ENCODE results near the gene FHIP1B. TPM values are rescaled to one million over a fixed set of nuclear protein-coding genes. Genes with fewer than 3 reads are reported as not detected.
A peak's percentile ranks its signal among the peaks of the same experiment; 100 is the strongest.

Gene FHIP1B
- total RNA-seq, 2 donors from 2014 or later: 20.5 to 20.6 TPM

DNA sequence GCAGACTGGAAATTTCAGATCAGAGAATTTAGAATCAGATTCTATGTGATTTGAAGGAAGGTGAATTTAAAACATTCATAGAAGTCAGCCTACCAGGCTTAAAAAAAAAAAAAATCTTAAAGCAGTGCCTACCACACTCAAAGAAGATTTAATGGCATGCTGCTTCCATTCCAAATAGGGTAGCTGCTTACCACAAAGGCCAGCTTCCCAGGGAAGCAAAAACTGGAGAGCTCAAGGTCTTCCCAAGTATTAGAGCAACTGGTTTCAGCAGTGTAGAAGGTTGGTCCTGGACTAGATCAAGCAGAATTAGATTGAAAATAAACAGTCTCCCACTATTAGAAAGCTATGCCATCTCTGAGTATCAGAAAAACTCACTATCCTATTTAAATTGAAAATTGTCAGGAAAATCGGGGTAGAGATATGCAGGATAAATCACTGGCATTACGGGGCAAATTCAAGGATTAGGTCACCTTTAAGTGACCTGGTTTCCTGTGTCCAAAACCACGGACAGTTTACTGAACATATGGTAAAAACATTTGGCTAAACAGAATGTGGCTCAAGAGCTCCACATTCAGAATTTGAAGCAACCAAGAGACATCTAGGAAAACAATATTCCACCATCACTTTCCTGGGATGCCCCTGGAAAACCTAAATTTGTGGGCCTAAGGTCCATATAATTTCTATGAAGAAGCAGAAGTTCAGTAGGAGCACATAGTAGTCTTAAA lies 27.8 kb downstream of the FHIP1B start:
- intact Hi-C loops (cut with DNase I): no loop called here
- no peak for DNase-seq (ENCODE audit: low spot score)

DNA sequence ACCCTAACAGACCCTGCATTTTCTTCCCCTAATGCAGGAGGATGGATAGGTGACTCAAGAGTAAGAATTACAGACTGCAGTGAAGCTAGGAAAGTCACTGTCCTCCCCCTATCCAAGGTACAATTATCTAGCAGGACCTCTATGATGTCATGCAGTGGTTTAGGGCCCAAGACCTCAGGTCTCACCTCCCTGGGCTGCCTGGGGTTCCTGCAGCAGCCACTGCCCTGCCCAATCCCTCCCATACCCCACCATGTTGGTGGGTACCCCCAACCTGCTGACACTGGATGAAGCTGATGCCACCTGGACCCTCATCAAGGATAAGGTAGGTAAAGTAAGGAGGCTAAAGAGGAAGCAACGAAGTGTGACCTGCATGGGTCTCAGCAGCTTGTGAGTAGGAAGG lies 29.1 kb downstream of the FHIP1B start, which contains the start of gene C11orf42:
Gene C11orf42, plus strand, starts transcription at position 192 of the 400 bp plus-strand sequence. Its CDS starts 59 bp downstream, at position 251.
- intact Hi-C loops (cut with DNase I): no loop called here
- DNase-seq (ENCODE audit: low spot score): no peak

DNA sequence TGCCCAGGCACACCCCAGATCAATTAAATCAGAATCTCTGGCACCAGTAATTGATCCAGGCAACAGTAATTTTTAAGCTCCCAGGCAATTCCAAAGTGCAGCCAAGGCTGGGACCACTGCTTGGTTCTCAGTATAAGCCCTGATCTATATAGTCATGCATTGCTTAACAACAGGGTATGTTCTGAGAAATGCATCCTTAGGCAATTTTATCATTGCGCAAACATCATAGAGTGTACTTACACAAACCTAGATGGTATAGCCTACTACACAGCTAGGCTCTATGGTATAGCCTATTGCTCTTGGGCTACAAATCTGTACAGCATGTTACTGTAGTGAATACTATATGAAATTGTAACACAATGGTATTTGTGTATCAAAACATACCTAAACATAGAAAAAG lies 29.7 kb downstream of the FHIP1B start:
- intact Hi-C loops (cut with DNase I): no loop called here

GRCh38 chr11:6203327-6203726 lies 31.1 kb downstream of the FHIP1B start:
- no peak for DNase-seq (ENCODE audit: low spot score)
- intact Hi-C loops (cut with DNase I): no loop called here

More for the DNA sequence above, 29.7 kb downstream of the FHIP1B start:
- DNase-seq (ENCODE audit: low spot score): no peak

- no peak for DNase-seq (ENCODE audit: low spot score)
- intact Hi-C loops (cut with DNase I): no loop called here
These were observed 32.4 kb downstream of the FHIP1B start for GRCh38 chr11:6202041-6202440.

DNA sequence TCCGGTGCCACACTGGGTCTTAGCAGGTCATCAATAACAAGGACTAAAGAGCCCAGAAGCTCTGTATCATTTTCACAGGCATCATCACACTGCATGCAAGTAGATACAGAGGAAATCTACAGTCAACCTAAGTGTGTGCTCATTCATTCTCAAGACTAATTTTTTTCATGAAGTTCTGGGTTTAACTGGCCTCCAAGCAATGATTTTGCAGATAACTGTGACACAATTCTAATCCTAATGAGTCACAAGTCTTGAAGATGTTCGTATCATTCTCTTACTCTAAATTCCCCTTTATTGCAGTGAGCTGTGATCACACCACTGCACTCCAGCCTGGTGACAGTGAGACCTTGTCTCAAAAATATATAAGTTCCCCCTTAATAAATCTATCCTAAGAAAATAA lies 33.0 kb downstream of the FHIP1B start:
- DNase-seq (ENCODE audit: low spot score): no peak
- intact Hi-C loops (cut with DNase I): no loop called here

- peak; percentile 90 for DNase-seq (ENCODE audit: low spot score)
- intact Hi-C loops (cut with DNase I): no loop called here
These were observed 33.5 kb downstream of the FHIP1B start for GRCh38 chr11:6200975-6201374.

DNA sequence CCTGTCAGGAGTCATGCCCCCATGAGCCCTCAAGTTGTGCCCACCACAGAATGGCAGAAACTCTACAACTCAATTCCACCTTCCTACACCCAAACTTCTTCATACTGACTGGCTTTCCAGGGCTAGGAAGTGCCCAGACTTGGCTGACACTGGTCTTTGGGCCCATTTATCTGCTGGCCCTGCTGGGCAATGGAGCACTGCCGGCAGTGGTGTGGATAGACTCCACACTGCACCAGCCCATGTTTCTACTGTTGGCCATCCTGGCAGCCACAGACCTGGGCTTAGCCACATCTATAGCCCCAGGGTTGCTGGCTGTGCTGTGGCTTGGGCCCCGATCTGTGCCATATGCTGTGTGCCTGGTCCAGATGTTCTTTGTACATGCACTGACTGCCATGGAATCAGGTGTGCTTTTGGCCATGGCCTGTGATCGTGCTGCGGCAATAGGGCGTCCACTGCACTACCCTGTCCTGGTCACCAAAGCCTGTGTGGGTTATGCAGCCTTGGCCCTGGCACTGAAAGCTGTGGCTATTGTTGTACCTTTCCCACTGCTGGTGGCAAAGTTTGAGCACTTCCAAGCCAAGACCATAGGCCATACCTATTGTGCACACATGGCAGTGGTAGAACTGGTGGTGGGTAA lies 35.1 kb downstream of the FHIP1B start, which contains the start of gene OR52W1:
Gene OR52W1, plus strand, starts transcription at position 51 of the 637 bp plus-strand sequence. Its CDS starts 0 bp downstream, at position 51.
- intact Hi-C loops (cut with DNase I): no loop called here
- DNase-seq (ENCODE audit: low spot score): peak; percentile 76

DNA sequence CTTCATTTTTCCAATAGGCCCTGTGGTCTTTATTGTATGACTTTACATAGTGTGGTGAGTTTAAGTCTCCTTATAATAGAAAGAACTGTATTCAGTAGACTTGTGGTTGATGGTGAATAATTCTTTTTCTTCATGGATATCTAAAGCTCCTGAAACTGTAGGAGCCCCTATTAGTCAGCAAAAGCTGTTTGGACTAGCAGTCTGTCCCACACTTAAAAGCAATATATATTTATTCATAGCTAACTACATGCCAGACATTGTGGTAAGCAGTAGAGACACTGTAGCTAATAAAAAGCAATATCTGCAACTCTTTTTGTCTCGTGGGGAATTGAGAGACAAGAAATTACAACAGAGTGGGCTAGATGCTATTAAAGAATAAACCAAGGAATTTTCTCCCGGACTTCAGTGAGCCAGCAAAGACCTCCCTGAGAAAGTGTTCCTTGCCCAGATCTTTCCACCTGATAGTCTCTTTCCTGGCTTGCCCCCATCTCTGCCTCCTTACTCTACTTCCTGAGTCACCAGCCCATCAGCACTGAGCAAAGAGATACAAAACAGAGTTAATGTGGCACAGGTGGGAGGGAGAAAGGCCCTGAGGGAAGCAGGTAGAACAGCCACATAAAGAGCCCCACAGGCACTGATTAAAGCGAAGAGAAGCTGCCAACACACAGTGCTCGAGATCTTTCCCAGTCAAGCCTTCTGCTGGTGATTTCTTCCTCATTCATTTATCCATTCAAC lies 36.8 kb downstream of the FHIP1B start:
- intact Hi-C loops (cut with DNase I): no loop called here
- no peak for DNase-seq (ENCODE audit: low spot score)

- no peak for DNase-seq (ENCODE audit: low spot score)
- intact Hi-C loops (cut with DNase I): no loop called here
These were observed 38.0 kb downstream of the FHIP1B start for GRCh38 chr11:6196396-6196795.

DNA sequence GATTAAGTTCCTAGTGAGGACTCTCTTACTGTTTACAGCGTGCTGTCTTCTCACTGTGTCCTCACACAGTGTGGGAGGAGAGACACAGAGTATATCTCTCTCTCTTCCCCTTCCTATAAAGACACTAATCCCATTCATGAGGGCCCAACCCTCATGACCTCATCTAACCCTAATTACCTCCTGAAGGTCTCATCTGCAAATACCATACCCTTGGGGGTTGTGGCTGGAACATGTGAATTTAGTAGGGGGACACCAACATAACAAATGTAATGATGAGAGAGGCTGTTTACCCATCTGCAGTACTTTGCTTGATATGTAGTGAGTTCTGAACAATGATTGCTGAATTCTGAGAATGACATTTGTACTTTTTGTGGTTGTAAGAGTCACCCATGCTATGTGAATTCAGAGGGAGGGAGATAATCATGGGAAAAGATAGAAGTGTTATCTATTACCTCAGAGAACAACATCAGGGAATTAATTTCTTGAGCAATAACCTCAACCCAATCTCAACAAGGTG lies 40.3 kb downstream of the FHIP1B start:
- intact Hi-C loops (cut with DNase I): no loop called here
- DNase-seq (ENCODE audit: low spot score): no peak

- DNase-seq (ENCODE audit: low spot score): no peak
- intact Hi-C loops (cut with DNase I): no loop called here
These were observed 42.7 kb downstream of the FHIP1B start for GRCh38 chr11:6191742-6192141.

- DNase-seq (ENCODE audit: low spot score): no peak
- intact Hi-C loops (cut with DNase I): no loop called here
These were observed 59.0 kb downstream of the FHIP1B start for GRCh38 chr11:6175440-6175839.

- DNase-seq (ENCODE audit: low spot score): no peak
- intact Hi-C loops (cut with DNase I): no loop called here
These were observed 64.2 kb downstream of the FHIP1B start, which contains the start of gene OR52B2 for GRCh38 chr11:6170226-6170625. TSS of gene OR52B2 (minus strand) at chr11:6170326. CDS start at chr11:6170326, 0 bp downstream.

Other genes with a start within 250 kb of the FHIP1B start
- gene OR52L1, start 247.7 kb downstream of the FHIP1B start, total RNA-seq: not detected
- gene OR56A4, start 227.7 kb downstream of the FHIP1B start, total RNA-seq: not detected
- under 1 TPM in 1 of 2 donors, not detected in 1; 0.05 TPM for gene OR56A1, start 203.9 kb downstream of the FHIP1B start, total RNA-seq
- gene OR56B4, start 127.0 kb downstream of the FHIP1B start, total RNA-seq: not detected
- not detected for gene OR52B2, start 64.3 kb downstream of the FHIP1B start, total RNA-seq
- not detected for gene OR52W1, start 35.4 kb downstream of the FHIP1B start, total RNA-seq
- gene C11orf42, start 29.1 kb downstream of the FHIP1B start, total RNA-seq: not detected
- not detected for gene CNGA4, start 4.5 kb upstream of the FHIP1B start, total RNA-seq
- gene CCKBR, start 25.2 kb upstream of the FHIP1B start, total RNA-seq: not detected
- 100 to 1,000 TPM; 156 to 166 TPM for gene CAVIN3, start 85.9 kb upstream of the FHIP1B start, total RNA-seq
- 10 to 100 TPM; 35.4 to 51.6 TPM for gene SMPD1, start 155.8 kb upstream of the FHIP1B start, total RNA-seq
- 10 to 100 TPM; 43.6 to 65.3 TPM for gene APBB1, start 184.5 kb upstream of the FHIP1B start, total RNA-seq
- gene HPX, start 206.4 kb upstream of the FHIP1B start, total RNA-seq: 1 to 10 TPM; 1.2 to 1.7 TPM
- gene TRIM3, start 239.3 kb upstream of the FHIP1B start, total RNA-seq: 10 to 100 TPM; 22.0 to 23.2 TPM
- gene ARFIP2, start 246.7 kb upstream of the FHIP1B start, total RNA-seq: 10 to 100 TPM; 27.4 to 29.2 TPM
- 10 to 100 TPM; 33.6 to 34.9 TPM for gene TIMM10B, start 246.9 kb upstream of the FHIP1B start, total RNA-seq

All from posterior vena cava (tissue), 2 donors.